ENCODE data around the gene EEF2.

- no peak for TF ChIP-seq POLR2A (IDR thresholded peaks at IDR 0.05; ENCODE audit: low read length)
- no peak for TF ChIP-seq GATA1 (IDR thresholded peaks at IDR 0.05; ENCODE audit: low read depth, low read length)
Observed at GRCh38 chr19:4014541-4015491, 29.6 kb upstream of the EEF2 start.

Measured in erythroblast (primary cell).